Measurements from ENCODE around the gene TCERG1L. TPM values are rescaled to one million over a fixed set of nuclear protein-coding genes. Genes with fewer than 3 reads are reported as not detected.

Gene TCERG1L
- total RNA-seq, 2 experiments from 2014 or later = not detected

- Mint-ChIP-seq H3K9me3 (no peaks in the 10 kb centered on the region), H3K27ac (no peak overlapping the region), H3K4me3 (no peak overlapping the region), H3K36me3 (ENCODE audit: low read depth) (no peaks in the 10 kb centered on the region), H3K4me1 (ENCODE audit: low read depth) (no peaks in the 10 kb centered on the region), H3K27me3 (no peaks in the 10 kb centered on the region)
- POLR2A ChIA-PET = no interaction called here
- intact Hi-C loops (cut with micrococcal nuclease) = no loop called here
- DNase-seq = no peak
- CTCF ChIA-PET = no interaction called here
- no peak for ATAC-seq
- no peak for TF ChIP-seq CTCF (IDR thresholded peaks at IDR 0.05)
These were observed 255.4 kb downstream of the TCERG1L start for GRCh38 chr10:131056091-131056579.

GRCh38 chr10:131055437-131055836 is 256.1 kb downstream of the TCERG1L start:
- no peaks in the 10 kb centered on the region for H3K4me1 Mint-ChIP-seq (ENCODE audit: low read depth)
- intact Hi-C loops (cut with micrococcal nuclease) = no loop called here
- TF ChIP-seq CTCF (IDR thresholded peaks at IDR 0.05) = no peak
- ATAC-seq = no peak
- no peaks in the 10 kb centered on the region for H3K27me3 Mint-ChIP-seq
- no peaks in the 10 kb centered on the region for H3K36me3 Mint-ChIP-seq (ENCODE audit: low read depth)
- H3K9me3 Mint-ChIP-seq = peaks cover 1% of the 10 kb centered on the region
- H3K4me3 Mint-ChIP-seq = no peak overlapping the region
- CTCF ChIA-PET = no interaction called here
- POLR2A ChIA-PET = no interaction called here
- DNase-seq = no peak
- no peak overlapping the region for H3K27ac Mint-ChIP-seq

- peaks cover 3% of the 10 kb centered on the region for H3K9me3 Mint-ChIP-seq
- ChIA-PET CTCF (no interaction called here), POLR2A (no interaction called here)
- no peak for TF ChIP-seq CTCF (IDR thresholded peaks at IDR 0.05)
- intact Hi-C loops (cut with micrococcal nuclease) = no loop called here
- DNase-seq (no peak), ATAC-seq (no peak)
- H3K36me3 Mint-ChIP-seq (ENCODE audit: low read depth) = no peaks in the 10 kb centered on the region
- no peak overlapping the region for H3K4me3 Mint-ChIP-seq
- no peaks in the 10 kb centered on the region for H3K27me3 Mint-ChIP-seq
- H3K27ac Mint-ChIP-seq = no peak overlapping the region
- no peaks in the 10 kb centered on the region for H3K4me1 Mint-ChIP-seq (ENCODE audit: low read depth)
These were observed 258.3 kb downstream of the TCERG1L start for GRCh38 chr10:131053192-131053591.

- Mint-ChIP-seq H3K27ac (no peak overlapping the region), H3K27me3 (no peaks in the 10 kb centered on the region), H3K4me1 (ENCODE audit: low read depth) (no peaks in the 10 kb centered on the region), H3K4me3 (no peak overlapping the region), H3K9me3 (peaks cover 3% of the 10 kb centered on the region), H3K36me3 (ENCODE audit: low read depth) (no peaks in the 10 kb centered on the region)
- DNase-seq = no peak
- TF ChIP-seq CTCF (IDR thresholded peaks at IDR 0.05) = no peak
- ChIA-PET POLR2A (no interaction called here), CTCF (no interaction called here)
- intact Hi-C loops (cut with micrococcal nuclease) = no loop called here
- ATAC-seq = no peak
These were observed 261.3 kb downstream of the TCERG1L start for GRCh38 chr10:131050162-131050766.

- DNase-seq (no peak), ATAC-seq (no peak)
- no peaks in the 10 kb centered on the region for H3K27me3 Mint-ChIP-seq
- H3K27ac Mint-ChIP-seq = no peak overlapping the region
- no peak for TF ChIP-seq CTCF (IDR thresholded peaks at IDR 0.05)
- ChIA-PET POLR2A (no interaction called here), CTCF (no interaction called here)
- peaks cover 3% of the 10 kb centered on the region for H3K9me3 Mint-ChIP-seq
- intact Hi-C loops (cut with micrococcal nuclease) = no loop called here
- H3K4me1 Mint-ChIP-seq (ENCODE audit: low read depth) = no peaks in the 10 kb centered on the region
- no peak overlapping the region for H3K4me3 Mint-ChIP-seq
- H3K36me3 Mint-ChIP-seq (ENCODE audit: low read depth) = no peaks in the 10 kb centered on the region
These were observed 262.5 kb downstream of the TCERG1L start for GRCh38 chr10:131049016-131049415.
